Mesendoderm (in vitro differentiated cells): Measurements from ENCODE around the gene PKIG.

Source experiments
- DNase-seq: peaks from one replicate; pipeline ENCODE4 v3.0.0; 2013
- H2AK5ac ChIP-seq: 2 replicates; pipeline ENCODE4 v1.6.1; 2013; ENCODE audit warnings: low read length, inconsistent platforms
- H2BK120ac ChIP-seq: 2 replicates; pipeline ENCODE4 v1.6.1; 2013; ENCODE audit warnings: low read depth, mild to moderate bottlenecking, low read length, moderate library complexity, mixed read lengths
- H2BK15ac ChIP-seq: replicated peaks from 2 replicates; pipeline ENCODE4 v1.6.1; 2013; ENCODE audit warnings: low read depth, mild to moderate bottlenecking, moderate library complexity
- H2BK5ac ChIP-seq: 2 replicates; pipeline ENCODE4 v1.6.1; 2013; ENCODE audit warnings: low read length, inconsistent platforms
- H3K18ac ChIP-seq: 2 replicates; pipeline ENCODE4 v1.6.1; 2013; ENCODE audit warnings: mild to moderate bottlenecking, low read length, mixed read lengths
- H3K23ac ChIP-seq: one replicate; pipeline ENCODE4 v1.6.1; 2013; ENCODE audit warnings: low read length
- H3K27ac ChIP-seq: 2 replicates; pipeline ENCODE4 v1.5.1; 2013; ENCODE audit warnings: low read depth, mild to moderate bottlenecking, inconsistent platforms, low read length, moderate library complexity
- H3K27me3 ChIP-seq: 2 replicates; pipeline ENCODE4 v1.6.1; 2013; ENCODE audit warnings: low read length, control low read depth, mild to moderate bottlenecking, inconsistent platforms; ENCODE audit not compliant: insufficient read depth, poor library complexity
- H3K36me3 ChIP-seq: 2 replicates; pipeline ENCODE4 v1.6.1; 2013; ENCODE audit warnings: low read length, inconsistent platforms; ENCODE audit not compliant: control insufficient read depth, insufficient read depth
- H3K4ac ChIP-seq: one replicate; pipeline ENCODE4 v1.6.1; 2013; ENCODE audit warnings: low read depth, mild to moderate bottlenecking, low read length, moderate library complexity
- H3K4me1 ChIP-seq: 2 replicates; pipeline ENCODE4 v1.6.1; 2013; ENCODE audit warnings: low read depth, low read length, inconsistent platforms; ENCODE audit not compliant: control insufficient read depth
- H3K4me2 ChIP-seq: 2 replicates; pipeline ENCODE4 v1.6.1; 2013; ENCODE audit warnings: low read length
- H3K4me3 ChIP-seq: 2 replicates; pipeline ENCODE4 v1.5.1; 2013; ENCODE audit warnings: mild to moderate bottlenecking, low read length
- H3K56ac ChIP-seq: one replicate; pipeline ENCODE4 v1.6.1; 2013; ENCODE audit warnings: low read length
- H3K79me1 ChIP-seq: 2 replicates; pipeline ENCODE4 v1.6.1; 2013; ENCODE audit warnings: low read length, inconsistent platforms
- H3K79me2 ChIP-seq: 2 replicates; pipeline ENCODE4 v1.6.1; 2013; ENCODE audit warnings: mild to moderate bottlenecking, low read length; ENCODE audit not compliant: control insufficient read depth, insufficient read depth
- H3K9ac ChIP-seq: 2 replicates; pipeline ENCODE4 v1.6.1; 2013; ENCODE audit warnings: low read length, inconsistent platforms
- H4K5ac ChIP-seq: one replicate; pipeline ENCODE4 v1.6.1; 2013; ENCODE audit warnings: low read length
- H4K8ac ChIP-seq: one replicate; pipeline ENCODE4 v1.6.1; 2013; ENCODE audit warnings: low read depth, mild to moderate bottlenecking, control low read depth, low read length, moderate library complexity
- WGBS: extraction: QIAGEN DNeasy Blood & Tissue Kit; methylation state at CpG from one replicate; pipeline ENCODE4 v1.1.7; 2013; ENCODE audit warnings: low lambda C conversion rate, missing lambda C conversion rate; ENCODE audit not compliant: insufficient coverage; ENCODE audit errors: extremely low coverage; 5-methylcytosine and 5-hydroxymethylcytosine counted together

PKIG gene

DNA sequence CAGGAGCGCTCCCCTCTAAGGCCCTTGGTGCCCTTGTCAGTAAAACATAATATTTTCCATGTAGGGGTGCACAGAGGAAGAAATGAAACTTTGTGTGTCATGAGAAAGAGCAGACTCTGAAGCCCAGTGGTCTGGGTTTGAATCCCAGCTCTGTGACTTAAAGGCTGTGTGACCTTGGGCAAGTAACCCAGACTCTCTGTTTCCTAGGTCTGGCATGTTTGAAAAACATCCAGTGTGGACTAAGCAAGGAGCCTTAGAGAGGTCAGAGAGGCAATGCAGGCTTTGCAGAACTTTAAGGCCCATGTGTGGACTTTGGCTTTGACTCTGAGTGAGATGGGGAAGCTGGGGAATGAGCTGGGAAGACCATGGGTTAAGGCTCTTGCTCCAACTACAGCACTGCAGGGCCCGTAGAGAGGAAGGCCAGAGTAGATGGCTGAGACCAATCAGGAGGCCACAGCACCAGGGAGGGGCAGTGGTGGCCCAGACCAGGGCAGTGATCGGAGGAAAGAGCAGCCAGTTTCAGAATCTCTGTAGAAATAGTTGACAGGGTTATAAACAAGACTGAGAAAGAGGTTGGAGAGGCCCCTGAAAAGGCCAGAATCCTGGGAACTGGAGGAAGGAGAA, 50.9 kb downstream of the PKIG start:
- Histone ChIP-seq H3K79me1 (no peaks in the 10 kb centered on the region), H4K8ac (no peak overlapping the region), H3K27me3 (no peaks in the 10 kb centered on the region), H2BK120ac (no peak overlapping the region), H3K56ac (no peak overlapping the region), H4K5ac (no peak overlapping the region), H3K4me3 (no peak overlapping the region), H3K9ac (no peak overlapping the region), H3K27ac (no peak overlapping the region), H2BK15ac (no peak overlapping the region), H3K4ac (no peak overlapping the region), H2AK5ac (no peak overlapping the region), H2BK5ac (no peak overlapping the region), H3K23ac (no peak overlapping the region), H3K4me1 (no peaks in the 10 kb centered on the region), H3K18ac (no peak overlapping the region), H3K4me2 (no peak overlapping the region), H3K79me2 (no peaks in the 10 kb centered on the region), H3K36me3 (no peaks in the 10 kb centered on the region)
- WGBS = no CpG with 5 or more reads among the region's 3 CpGs
- no peak for DNase-seq

DNA sequence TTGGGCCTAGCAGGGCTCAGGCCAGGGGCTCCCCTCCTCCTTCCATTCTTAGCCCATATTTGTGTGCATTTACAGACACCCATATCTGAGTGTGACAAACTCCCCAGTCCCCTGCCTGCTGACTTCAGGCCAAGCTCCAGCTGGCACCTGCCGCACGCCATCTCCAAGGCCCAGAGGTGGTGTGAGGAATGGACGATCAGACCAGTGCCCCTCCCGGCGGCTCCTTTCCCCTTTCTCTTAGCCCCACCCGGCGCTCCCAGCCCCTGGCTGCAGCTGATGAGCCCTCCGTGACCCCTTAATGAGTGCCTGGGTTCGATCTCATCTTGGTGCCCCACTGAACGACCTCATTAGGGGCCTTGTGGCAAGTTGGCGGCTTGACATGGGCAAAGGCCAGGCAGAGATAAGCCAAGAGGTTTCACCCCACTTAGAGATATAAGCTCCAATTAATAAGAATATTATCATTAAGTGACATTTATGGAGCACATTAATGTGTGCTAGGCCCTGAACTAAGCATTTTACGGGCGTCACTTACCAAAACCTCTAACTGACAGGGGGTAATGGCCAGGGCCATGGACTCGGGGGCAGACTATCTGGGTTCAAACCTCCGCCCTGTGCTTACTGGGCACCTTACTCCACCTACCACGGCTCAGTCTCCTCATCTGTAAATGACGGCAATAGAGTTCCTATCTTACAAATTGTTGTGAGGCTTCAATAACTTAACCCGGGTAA, 51.7 kb downstream of the PKIG start:
- H2BK15ac ChIP-seq = no peak overlapping the region
- H4K8ac ChIP-seq = no peak overlapping the region
- H3K4me3 ChIP-seq = no peak overlapping the region
- no peak overlapping the region for H3K4ac ChIP-seq
- H2AK5ac ChIP-seq = no peak overlapping the region
- H3K9ac ChIP-seq = no peak overlapping the region
- no peaks in the 10 kb centered on the region for H3K27me3 ChIP-seq
- H2BK120ac ChIP-seq = no peak overlapping the region
- H2BK5ac ChIP-seq = no peak overlapping the region
- H3K23ac ChIP-seq = no peak overlapping the region
- DNase-seq = no peak
- no peak overlapping the region for H3K27ac ChIP-seq
- no peak overlapping the region for H4K5ac ChIP-seq
- H3K79me2 ChIP-seq = no peaks in the 10 kb centered on the region
- no peak overlapping the region for H3K56ac ChIP-seq
- H3K4me2 ChIP-seq = no peak overlapping the region
- no CpG with 5 or more reads among the region's 18 CpGs for WGBS
- no peaks in the 10 kb centered on the region for H3K4me1 ChIP-seq
- H3K18ac ChIP-seq = no peak overlapping the region
- no peaks in the 10 kb centered on the region for H3K79me1 ChIP-seq
- no peaks in the 10 kb centered on the region for H3K36me3 ChIP-seq

DNA sequence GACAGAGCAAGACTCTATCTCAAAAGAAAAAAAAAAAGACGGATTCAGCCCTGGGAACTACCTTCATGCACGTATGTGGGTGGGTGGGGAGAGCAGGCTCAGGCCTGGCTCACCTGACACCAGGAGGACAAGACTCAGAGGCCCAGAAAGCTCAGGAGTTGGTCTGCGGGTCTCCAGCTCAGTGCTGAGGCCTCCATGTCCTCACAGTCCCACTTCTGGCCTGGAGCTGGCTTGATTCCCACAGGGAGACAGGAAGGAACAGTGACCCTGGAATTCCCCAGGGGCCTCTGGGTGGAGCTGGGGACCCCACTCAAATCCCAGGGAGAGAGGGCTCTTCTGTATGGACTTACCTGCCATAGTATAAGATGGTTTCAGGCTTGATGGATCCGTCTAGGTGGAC, 53.5 kb downstream of the PKIG start:
- Histone ChIP-seq H3K79me2 (no peaks in the 10 kb centered on the region), H2BK120ac (no peak overlapping the region), H3K9ac (no peak overlapping the region), H3K4me1 (no peaks in the 10 kb centered on the region), H3K4me3 (no peak overlapping the region), H3K4me2 (no peak overlapping the region), H4K5ac (no peak overlapping the region), H3K27ac (no peak overlapping the region), H3K36me3 (no peaks in the 10 kb centered on the region), H3K18ac (no peak overlapping the region), H3K56ac (no peak overlapping the region), H2BK5ac (no peak overlapping the region), H3K79me1 (no peaks in the 10 kb centered on the region), H2BK15ac (no peak overlapping the region), H2AK5ac (no peak overlapping the region), H4K8ac (no peak overlapping the region), H3K27me3 (no peaks in the 10 kb centered on the region), H3K23ac (no peak overlapping the region), H3K4ac (no peak overlapping the region)
- DNase-seq = no peak
- no CpG with 5 or more reads among the region's 4 CpGs for WGBS

DNA sequence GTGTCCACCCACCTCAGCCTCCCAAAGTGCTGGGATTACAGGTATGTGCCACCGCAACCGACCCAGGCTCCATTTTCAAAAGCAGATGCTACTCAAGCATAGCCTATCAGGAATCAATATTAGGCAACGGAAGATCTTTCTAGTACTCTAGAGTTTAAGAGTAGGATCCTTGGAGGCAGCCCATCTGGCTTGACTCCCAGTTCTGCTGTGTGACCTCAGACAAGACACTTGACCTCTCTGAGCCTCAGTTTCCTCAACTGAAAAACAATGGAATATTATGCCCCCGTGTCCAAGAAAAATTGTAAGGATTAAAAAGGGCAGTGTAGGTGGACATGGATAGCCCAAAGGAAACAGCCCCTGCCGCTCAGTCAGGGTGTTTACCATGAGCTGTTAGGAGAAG, 54.7 kb downstream of the PKIG start:
- WGBS = no CpG with 5 or more reads among the region's 5 CpGs
- H3K23ac ChIP-seq = no peak overlapping the region
- H3K4ac ChIP-seq = no peak overlapping the region
- H2AK5ac ChIP-seq = no peak overlapping the region
- H2BK5ac ChIP-seq = no peak overlapping the region
- H3K27me3 ChIP-seq = no peaks in the 10 kb centered on the region
- no peak overlapping the region for H3K56ac ChIP-seq
- no peak overlapping the region for H3K4me2 ChIP-seq
- peaks cover 2% of the 10 kb centered on the region for H3K4me1 ChIP-seq
- H3K9ac ChIP-seq = no peak overlapping the region
- no peak overlapping the region for H4K5ac ChIP-seq
- DNase-seq = no peak
- H3K18ac ChIP-seq = no peak overlapping the region
- H3K4me3 ChIP-seq = no peak overlapping the region
- H3K79me2 ChIP-seq = no peaks in the 10 kb centered on the region
- no peak overlapping the region for H4K8ac ChIP-seq
- peaks cover 3% of the 10 kb centered on the region for H3K79me1 ChIP-seq
- no peak overlapping the region for H3K27ac ChIP-seq
- no peaks in the 10 kb centered on the region for H3K36me3 ChIP-seq
- no peak overlapping the region for H2BK15ac ChIP-seq
- H2BK120ac ChIP-seq = no peak overlapping the region

DNA sequence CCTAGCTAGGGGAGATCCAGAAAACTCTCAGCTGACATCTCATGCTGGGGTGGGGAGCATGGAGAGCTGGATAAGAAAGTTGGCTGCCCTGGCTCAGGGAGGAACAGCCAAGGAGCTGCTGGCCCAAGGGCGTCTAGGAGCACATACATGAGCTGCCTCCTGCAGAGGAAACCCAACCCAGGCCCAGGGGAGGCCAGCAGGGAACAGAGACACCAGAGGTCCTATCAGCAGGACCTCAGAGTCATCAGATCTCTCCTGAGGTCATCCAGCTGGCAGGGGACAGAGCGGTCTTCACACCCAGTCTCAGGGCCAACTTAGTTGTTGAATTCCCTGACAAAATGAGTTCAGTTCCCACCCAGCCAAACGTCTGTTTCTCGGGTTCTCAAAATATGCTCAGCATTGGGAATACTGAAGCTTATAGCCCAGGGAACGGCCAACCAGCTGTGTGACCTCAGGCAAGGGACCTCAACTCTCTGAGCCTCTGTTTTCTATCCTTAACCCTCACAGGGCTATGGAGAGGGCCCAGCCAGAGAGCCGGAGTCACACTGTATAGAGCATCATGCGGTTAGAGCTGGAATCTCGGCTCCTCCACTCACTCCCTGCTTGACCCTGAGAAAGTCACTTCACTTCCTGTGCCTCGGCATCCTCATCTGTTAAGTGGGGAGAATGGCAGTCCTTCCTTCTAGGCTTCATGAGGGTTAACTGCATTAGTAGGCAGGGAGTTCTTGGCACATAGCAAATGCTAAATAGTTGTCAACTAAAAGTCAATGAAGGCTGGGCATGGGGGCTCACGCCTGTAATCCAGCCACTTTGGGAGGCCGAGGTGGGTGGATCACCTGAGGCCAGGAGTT, 55.4 kb downstream of the PKIG start:
- H2BK120ac ChIP-seq = no peak overlapping the region
- H3K4me3 ChIP-seq = no peak overlapping the region
- no peak overlapping the region for H2BK15ac ChIP-seq
- no peak overlapping the region for H3K18ac ChIP-seq
- no CpG with 5 or more reads among the region's 11 CpGs for WGBS
- no peak overlapping the region for H3K56ac ChIP-seq
- H2AK5ac ChIP-seq = no peak overlapping the region
- H3K27me3 ChIP-seq = no peaks in the 10 kb centered on the region
- peaks cover 3% of the 10 kb centered on the region for H3K79me1 ChIP-seq
- peaks cover 8% of the 10 kb centered on the region for H3K4me1 ChIP-seq
- no peaks in the 10 kb centered on the region for H3K36me3 ChIP-seq
- no peak overlapping the region for H3K27ac ChIP-seq
- no peaks in the 10 kb centered on the region for H3K79me2 ChIP-seq
- no peak for DNase-seq
- no peak overlapping the region for H3K4me2 ChIP-seq
- H3K9ac ChIP-seq = no peak overlapping the region
- no peak overlapping the region for H3K23ac ChIP-seq
- H4K5ac ChIP-seq = no peak overlapping the region
- H2BK5ac ChIP-seq = no peak overlapping the region
- no peak overlapping the region for H4K8ac ChIP-seq
- H3K4ac ChIP-seq = no peak overlapping the region
